ENCODE measurements around the gene OR13C4.
"Not testable (repeated sequence)": the region's sequence is repeated elsewhere in the genome, so short reads cannot be mapped to it uniquely, and the experiment has no call there.

Gene OR13C4

DNA sequence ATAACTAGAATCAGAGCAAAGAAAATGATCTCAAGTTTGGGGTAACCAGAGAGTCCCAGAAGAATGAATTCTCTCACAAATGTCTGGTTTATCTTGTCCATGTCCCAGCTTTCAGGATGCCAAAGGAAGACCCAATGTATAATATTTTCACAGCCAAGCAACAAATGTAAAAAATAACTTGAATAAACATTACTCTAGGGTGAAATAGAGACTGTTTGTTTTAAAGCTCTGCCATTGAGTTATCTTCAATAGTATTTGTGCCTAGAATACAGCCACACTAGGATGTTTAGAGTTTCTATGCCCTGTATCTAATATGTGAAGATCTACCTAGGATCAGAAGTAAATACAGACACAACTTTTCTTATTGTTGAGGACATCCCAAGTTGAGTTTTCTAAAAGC lies at the start of gene OR13C4:
OR13C4 (minus strand) TSS at position 101 of the 400 bp plus-strand sequence; CDS start at position 101, 0 bp downstream.
- DNase-seq, result no peak

DNA sequence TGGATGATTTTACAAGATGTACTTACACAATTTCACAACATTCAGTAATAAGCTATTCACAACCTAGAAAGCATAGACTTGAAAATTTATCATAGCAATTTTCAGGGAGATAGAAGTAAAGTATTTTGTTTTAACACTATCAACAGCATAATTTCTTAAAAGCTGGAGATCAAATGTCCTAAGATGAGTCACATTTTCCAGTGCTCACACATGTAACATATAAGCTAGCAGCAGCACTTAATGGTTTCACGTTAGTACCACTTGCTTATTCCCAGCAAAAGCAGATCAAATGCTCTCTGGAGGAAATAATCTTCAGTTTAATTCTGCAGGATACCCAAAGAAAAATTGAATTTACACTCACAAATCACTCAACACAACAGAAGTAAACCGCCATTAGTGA lies 48.4 kb upstream of the OR13C4 start:
- DNase-seq, result no peak

DNA sequence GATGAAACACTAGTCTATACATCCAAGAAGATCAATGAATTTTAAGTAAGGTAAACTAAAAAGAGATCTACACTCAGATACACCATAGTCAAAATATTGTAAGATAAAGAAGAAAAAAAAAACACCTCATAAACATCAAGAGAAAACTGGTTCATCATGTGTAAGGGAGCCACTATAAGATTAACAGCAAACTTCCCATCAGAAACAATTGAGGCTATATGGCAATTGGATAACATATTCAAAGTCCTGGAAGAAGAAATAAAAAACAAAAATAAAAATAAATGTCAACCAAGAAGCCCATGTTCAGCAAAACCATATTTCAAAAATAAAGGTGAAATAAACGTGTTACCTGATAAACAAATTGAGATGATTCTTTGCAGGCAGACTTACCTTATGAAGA lies 45.6 kb upstream of the OR13C4 start:
- DNase-seq, result no peak

DNA sequence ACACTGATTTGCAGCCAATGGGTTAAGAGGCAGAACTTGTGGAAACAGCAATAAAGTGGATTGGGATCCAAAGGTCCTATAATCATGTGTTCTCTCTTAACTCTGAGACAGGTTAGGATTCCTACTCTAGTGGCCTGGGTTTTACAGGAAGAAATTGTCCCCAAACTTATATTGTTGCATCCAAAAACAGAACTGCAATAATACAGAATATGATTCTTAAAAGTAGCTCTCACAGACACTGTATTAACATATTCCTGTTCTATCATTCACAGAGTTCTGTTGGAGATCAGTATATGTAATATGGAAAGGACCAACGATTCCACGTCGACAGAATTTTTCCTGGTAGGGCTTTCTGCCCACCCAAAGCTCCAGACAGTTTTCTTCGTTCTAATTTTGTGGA lies 41.9 kb upstream of the OR13C4 start, which contains the start of gene OR13C8:
OR13C8 (plus strand) TSS at position 301 of the 400 bp plus-strand sequence; CDS start at position 301, 0 bp downstream.
- no peak for DNase-seq

DNA sequence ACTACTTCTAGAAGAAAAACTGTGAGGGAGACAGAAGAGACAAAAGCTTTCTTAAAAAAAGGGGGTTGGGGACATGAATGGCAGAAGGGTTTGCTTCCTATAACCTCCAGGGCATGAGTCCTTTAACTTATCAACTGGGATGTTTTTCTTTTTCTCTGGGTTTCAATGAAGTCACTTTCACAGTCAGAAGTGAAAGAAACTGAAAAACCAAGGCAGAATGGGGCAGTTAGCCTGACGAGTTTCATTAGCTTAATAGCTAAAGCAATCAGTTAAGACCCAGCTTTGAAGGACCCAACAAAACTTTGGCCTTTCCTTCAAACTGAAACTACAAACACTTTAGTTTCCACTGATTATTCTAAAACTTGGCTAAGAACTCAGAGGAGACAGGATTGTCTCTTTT lies 37.3 kb upstream of the OR13C4 start:
- no peak for DNase-seq

DNA sequence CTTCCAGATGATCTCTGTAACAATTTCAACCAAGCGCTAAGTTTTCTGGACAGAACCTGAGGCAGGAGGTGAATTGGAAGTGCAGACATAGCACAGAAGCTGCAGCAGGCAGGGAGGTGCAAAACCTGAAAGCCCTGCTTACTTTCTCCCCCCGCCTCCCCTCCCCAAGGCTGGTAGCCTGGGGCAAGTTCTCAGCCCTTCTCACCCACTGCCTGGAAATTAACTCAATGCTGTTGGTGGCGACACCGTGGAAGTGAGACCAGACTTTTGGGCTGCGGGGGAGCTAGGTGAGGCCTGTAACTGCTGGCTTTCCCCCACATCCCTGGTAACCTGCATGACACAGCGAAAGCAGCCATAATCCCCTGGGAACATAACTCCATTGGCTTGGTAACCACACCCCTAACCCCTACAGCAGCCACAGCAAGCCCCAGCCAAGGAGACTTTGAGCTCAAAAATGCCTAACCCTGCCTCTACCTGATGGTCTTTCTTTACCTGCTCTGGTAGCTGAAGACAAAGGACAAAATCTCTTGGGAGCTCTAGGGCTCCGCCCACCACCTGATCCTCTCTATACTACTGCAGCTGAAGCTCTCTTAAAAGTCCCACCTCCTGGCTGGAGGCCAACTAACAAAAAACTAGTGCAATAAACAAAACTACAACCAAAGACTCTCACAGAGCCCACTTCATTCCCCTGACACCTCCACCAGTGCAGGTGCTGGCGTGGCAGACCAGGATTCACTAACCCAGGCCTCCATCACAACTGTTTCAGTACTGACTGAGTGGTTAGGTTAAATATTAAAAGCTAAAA lies 30.0 kb upstream of the OR13C4 start:
- no peak for DNase-seq

DNA sequence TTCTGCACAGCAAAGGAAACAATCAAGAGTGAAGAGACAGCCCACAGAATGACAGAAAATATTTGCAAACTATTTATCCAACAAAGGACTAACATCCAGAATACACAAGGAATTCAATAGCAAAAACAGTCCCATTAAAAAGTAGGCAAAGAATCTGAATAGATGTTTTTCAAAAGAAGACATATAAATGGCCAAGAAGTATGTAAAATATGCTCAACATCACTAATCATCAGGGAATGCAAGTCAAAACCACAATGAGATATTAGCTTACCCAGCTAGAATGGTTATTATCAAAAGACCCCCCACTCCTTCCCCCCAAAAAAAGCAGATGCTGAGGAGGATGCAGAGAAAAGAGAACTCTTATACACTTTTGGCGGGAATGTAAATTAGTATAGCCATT lies 28.5 kb upstream of the OR13C4 start:
- DNase-seq, result no peak

DNA sequence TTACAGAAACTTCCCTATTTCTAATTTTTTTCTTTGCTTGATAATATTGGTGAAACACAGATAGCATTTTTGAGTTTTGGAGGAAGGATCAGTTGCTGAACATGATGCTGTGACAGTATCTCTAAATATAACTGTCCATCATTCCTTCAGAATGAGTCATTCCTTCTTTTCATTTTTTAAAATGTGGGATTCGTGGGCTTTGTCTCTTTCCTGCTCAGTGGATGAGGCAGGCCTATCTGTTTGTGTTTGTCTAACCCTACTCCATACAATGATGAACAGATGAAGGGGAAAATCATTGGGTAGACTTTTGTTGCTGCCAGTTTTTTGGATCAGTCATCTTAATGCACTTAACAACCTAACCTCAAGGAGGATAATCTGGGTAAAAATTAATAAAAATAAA lies 26.3 kb upstream of the OR13C4 start:
- DNase-seq, result no peak

DNA sequence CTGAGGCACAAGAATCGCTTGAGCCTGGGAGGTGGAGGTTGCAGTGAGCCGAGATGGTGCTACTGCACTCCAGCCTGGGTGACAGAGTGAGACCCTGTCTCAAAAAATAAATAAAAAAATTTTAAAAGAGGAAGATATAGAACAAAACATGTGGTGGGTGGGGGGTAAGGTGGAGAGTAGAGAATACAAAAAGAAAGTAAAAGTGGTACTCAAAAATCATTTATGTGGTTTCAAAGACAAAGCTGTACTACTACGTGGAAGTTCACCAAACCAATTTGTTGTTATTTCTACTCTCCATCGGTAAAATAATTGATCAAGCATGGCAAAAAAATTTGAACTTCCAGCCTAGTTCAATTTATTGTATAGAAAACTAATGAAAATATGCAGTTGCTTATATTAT lies 17.6 kb upstream of the OR13C4 start:
- no peak for DNase-seq

DNA sequence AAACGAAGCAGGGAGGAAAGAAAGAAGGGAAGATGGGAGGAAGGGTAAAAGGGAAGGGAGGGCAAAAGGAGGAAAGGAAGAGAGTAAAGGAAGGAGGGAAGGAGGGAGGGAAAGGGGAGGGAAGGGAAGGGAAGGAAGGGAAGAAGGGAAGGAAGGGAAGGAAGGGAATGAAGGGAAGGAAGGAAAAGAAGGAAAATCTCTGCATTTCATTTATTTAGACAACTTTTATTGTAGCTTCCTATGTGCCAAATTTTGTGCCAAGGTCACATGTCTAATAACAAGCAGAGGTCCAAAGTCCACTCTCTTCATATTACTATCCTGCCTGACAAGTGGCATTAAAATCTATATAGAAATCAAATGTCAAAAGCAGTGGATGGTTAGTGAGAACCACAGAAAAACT lies 12.3 kb upstream of the OR13C4 start:
- no peak for DNase-seq

DNA sequence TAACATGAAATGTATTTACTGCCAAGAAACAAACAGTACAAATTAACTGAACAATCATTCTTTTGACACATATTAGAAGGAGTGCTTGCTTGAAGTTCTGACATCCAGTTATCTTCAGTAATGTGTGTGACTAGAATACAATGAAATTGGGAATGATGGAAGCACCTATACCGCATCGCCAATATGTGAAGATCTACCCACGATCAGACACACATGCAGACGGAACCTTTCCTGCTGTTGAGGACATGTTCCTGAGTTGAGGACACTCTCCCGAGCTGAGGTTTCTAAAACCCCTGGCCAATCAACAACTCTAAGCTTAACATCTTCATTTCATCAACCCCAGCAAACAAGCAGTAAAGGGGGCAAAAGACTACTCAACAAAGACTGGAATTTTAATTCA lies 9.7 kb upstream of the OR13C4 start, which contains the start of gene OR13C3:
OR13C3 (minus strand) TSS at position 101 of the 400 bp plus-strand sequence. CDS start 133 bp downstream, outside the sequence.
- no peak for DNase-seq

DNA sequence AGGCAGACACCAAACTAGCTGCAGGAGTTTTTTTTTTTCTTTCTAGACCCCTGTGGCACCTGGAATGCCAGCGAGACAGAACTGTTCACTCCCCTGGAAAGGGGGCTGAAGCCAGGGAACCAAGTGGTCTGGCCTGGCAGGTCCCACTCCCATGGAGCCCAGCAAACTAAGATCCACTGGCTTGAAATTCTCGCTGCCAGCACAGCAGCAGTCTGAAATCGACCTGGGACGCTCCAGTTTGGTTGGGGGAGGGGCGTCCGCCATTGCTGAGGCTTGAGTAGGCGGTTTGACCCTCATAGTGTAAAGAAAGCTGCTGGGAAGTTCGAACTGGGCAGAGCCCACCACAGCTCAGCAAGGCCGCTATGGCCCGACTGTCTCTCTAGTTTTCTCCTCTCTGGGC lies 6.8 kb downstream of the OR13C4 start:
- DNase-seq, result not testable (repeated sequence)

DNA sequence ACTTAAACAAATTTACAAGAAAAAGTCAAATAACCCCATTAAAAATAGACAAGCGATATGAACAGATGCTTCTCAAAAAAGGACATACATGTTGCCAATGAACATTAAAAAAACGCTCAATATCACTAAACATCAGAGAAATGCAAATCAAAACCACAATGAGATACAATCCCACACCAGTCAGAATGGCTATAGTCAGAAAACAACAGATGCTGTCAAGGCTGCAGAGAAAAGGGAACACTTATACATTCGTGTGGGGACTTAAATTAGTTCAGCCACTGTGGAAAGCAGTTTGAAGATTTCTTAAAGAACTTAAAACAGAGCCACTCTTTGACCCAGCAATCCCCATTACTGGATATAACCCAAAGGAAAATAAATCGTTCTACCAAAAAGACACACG lies 12.1 kb downstream of the OR13C4 start:
- no peak for DNase-seq

DNA sequence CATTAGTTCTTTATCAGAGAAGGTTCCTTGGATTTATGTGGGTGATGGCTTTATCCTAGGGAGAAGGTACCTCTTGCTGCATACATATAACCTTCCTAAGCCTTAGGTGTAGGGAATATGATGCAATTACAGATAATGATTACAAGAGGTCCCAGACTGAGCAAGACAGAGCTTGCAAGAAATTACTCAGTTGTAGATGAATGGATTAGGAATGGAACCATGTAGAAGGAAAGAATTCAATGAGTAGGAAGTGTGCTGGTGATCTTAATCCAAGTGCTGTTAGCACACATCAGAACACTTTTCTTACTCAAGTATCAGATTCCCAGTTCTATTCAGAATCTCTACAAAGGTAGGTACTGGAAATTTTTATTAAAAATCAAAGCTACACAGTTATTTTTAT lies 20.4 kb downstream of the OR13C4 start:
- DNase-seq, result no peak

DNA sequence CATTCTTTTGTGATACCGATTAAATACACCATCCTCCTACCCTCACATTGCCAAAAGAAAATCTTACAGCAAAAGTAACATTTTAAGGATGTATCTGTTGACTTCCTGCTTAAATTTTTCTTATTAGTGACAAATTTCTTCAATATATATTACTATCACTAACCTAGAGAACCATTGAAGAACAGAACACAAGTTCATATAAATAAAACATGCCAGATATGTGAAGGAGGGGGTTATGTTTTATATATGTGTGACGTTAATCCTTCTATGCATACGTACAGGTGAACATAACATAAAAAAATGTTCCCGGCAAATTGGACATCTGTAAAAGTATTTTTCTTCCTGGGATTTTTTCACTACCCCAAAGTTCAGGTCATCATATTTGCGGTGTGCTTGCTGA lies 23.0 kb downstream of the OR13C4 start, which contains the start of gene OR13F1:
OR13F1 (plus strand) TSS at position 301 of the 400 bp plus-strand sequence; CDS start at position 301, 0 bp downstream.
- DNase-seq, result no peak

DNA sequence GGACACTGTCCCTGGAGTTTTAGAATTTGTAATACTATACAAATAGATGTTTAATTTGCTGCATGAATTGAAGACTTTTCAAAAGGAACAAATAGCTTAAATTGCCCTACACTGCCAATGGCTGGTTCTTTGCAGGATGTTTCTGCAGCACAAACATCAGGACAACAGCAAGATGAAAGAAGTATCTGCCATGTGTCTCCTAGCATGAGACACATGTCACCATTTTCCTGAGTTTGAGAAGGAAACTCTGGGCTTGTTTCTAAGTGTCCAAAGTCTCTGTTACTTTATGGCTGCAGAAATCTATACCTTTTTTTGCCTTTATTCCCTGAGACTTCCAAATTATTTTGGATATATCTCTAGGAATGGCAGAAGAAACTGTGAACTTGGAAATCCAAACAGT lies 23.6 kb downstream of the OR13C4 start:
- DNase-seq, result no peak

DNA sequence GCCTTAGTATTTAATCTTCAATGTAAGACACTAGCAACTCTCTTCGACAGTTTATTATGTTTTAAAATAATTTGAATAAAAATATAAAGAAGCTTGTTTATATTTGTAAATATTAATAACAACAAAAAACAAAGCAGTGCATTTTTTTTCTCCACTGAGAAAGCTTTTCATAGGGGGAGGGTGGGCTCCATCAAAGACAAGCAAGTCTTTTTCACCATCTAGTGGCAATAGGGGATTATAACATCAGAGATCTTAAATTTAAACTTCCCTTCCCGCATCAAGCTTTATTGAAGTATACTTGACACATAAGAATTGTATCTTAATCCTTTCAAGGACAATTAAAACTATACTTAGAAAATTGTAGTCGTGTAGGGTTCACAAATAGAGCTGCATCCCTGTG lies 32.2 kb downstream of the OR13C4 start:
- no peak for DNase-seq

DNA sequence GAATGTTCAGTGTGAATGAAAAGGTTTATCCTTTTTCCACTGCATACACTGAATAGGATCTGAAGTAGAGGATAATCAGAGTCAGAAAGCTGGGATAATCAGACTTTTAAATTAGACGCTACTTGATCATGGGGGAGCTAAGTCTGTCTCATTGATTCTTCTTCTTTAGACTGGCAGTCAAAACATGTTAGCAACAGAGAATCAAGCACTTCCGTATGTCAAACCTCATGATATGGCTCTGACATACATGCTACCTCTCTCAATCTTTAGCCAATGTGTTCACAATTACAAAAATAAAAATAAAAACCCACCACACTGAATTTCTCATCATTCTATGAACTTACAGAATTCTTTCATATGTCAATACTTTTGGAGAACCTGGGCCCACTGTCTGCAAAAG lies 42.0 kb downstream of the OR13C4 start:
- no peak for DNase-seq

DNA sequence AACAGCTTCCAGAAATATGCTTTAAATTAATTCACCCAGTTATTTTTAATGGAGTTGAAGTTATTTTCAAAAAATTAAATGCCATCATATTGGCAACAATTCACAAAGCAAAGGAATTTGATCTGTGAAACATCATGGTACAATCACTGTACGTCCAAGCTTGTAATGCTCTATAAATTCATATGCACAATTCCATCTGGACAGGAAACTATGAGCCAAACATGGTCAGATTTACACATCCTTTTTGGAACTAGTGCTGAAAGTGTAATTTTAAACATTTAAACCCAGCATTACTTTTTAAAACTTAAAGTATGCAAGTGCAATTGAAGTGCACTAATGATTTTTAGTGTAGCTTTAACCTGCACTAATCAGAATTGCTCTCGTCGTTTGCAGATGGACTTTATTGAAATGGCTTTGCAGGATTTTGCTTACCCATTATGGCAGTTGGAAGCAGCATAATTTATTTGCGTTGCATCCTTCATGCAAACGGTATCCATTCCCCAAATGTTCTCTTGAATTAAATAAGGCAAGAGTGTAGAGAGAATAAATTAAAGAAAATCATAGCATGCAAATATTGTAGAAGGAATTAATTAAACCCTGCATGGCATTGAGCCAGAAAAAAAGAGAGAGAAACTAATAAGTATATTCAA lies 44.0 kb downstream of the OR13C4 start:
- no peak for DNase-seq
